ENCODE results near the gene ZC3H15.
"Not testable (repeated sequence)": the region's sequence is repeated elsewhere in the genome, so short reads cannot be mapped to it uniquely, and the experiment has no call there.

Gene ZC3H15

GRCh38 chr2:186485871-186486650 lies at the start of gene ZC3H15:
Gene ZC3H15 (plus strand): TSS chr2:186486260. CDS start chr2:186486383, 123 bp downstream.
- peak; percentile 92 for DNase-seq

DNA sequence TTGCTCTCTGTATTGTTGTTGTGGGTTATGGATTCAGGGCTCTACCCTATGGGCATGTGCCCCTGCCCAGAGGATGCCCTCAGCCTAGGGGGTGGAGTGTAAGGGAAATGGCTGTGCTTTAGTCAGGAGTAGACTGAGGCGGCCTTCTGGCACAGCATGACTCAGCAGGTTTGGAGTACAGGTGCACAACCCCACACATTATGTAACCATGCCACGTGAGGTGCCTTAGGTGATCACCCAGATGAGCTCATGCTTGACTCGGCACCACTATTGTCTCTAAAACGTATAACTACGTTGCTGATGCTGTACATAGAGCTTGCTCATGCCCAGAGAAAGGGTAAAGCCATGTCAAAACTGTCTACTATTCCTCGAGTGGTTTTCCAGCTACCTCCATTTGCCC lies 48.3 kb upstream of the ZC3H15 start:
- no peak for DNase-seq

- not testable (repeated sequence) for DNase-seq
Observed at GRCh38 chr2:186439673-186440095, 46.4 kb upstream of the ZC3H15 start.

DNA sequence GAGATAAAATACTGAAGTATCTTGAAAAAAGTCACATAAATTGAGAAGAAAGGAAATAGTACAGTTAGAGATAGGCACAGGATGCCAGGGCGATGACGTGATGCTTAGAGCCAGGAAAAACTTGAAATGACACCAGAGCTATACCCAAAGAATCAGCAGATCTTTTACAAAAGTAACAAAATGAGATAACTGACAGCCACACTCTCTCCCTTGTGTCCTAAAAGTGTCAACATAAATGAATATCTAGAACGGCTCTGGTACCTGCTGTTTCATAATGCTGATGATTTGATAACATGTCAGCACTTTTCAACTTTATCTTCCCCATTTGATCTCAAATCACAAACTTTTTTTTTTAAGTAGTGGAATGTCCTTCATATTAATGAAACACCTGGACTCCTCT lies 45.6 kb upstream of the ZC3H15 start:
- DNase-seq: no peak

- DNase-seq: no peak
Observed at GRCh38 chr2:186442885-186443284, 43.2 kb upstream of the ZC3H15 start.

- DNase-seq: no peak
Observed at GRCh38 chr2:186443851-186444250, 42.2 kb upstream of the ZC3H15 start.

DNA sequence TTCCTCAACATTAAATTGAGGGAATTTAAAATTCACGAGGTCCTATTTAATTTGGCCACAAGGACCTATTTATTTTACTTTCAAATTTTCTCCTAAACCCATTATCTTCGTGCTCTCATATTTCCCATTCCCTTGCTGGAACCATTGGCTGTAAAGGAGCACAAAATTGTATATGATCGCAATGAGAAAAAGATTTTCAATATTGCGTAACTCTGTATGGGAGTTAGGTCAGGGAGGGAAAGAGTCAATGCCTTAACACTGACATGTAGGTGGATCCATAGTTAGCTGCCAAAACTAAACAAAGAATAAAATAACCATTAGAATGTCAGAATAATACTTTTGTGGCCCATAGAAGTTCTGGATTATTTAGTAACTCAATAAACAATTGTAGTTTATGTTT lies 40.6 kb upstream of the ZC3H15 start:
- no peak for DNase-seq

DNA sequence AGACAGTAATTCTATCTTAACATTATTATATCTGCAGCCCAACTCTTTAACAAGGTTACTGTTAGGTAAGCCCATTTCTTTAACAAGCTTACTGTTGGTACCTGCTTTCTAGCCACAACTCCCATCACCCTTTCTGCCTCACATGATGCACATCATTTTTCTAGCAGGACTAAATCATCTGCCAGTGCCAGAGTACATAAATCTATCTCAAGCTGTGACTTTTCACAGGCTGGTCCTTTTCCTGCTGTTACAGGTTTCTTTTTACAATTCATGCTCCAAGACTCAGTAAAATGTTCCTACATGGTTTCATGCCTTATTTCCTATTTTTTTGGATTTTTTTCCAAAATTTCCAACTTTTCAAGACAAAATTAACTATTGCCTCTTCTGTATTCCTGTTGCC lies 30.4 kb upstream of the ZC3H15 start:
- no peak for DNase-seq

GRCh38 chr2:186456941-186457340 lies 29.1 kb upstream of the ZC3H15 start:
- no peak for DNase-seq

DNA sequence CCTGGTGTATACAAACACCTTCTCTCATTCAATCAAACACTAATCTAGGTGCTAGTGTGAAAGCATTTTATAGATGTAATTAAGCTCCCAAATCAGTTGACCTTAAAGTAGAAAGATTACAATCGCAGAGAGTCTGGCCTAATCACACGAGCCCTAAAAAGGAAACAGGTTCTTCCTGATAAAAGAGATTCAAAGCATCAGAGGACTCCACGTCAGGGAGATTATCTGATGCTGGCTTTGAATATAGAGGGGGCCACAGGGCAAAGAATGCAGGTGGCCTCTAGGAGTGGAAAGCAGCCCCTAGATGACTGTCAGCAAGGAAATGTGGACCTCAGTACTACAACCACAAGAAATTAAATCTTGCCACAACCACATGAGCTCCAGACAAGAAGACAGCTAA lies 28.2 kb upstream of the ZC3H15 start:
- no peak for DNase-seq

DNA sequence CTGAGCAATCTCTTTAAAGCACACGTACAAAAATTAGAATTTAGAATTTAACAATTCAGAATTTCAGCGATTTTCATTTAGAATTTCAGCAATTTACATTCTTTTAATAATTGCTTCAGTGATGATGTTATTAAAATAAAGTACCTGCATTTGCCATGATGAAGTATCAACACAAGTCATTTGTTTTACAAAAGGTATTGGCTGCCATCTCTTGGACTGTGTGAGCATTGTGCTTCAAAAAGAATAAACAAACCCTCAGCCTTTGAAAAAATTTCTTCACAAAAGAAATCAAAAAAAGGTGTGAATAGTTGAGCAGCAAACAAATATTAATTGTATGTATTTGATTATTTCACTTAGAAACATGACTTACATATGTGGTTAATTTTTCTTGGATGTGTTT lies 27.1 kb upstream of the ZC3H15 start:
- no peak for DNase-seq

DNA sequence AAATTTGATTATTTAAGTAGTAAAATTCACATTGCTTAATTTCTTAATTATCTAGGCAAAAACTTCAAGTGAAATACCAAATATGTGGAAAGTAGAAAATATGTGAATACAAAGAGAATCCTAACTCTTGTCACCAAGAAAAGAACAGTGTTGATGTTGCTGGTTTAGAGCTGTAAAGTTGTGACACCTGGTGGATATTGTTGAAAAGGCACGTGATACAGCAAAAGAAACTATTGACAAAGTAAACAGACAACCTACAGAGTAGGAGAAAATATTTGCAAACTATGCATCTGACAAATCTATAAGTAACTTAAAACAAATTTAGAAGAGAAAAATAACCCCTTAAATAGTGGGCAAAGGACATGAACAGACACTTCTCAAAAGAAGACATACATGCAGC lies 25.6 kb upstream of the ZC3H15 start:
- no peak for DNase-seq

DNA sequence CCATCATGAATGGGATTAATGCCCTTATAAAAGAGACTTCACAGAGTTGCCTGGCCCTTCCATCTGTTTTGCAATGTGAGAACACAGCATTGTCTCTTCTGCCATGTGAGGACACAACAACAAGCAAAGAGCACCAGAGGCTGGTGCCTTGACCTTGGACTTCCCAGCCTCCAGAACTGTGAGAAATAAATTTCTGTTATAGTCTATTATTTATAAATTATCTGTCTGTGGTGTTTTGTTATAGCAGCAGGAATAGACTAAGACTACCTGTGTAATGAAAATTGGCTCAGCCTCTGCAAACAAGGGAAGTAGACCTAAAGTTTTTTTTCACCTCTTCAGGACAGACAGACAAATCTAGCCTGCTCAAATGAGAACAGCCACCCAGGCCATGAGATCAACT lies 19.3 kb upstream of the ZC3H15 start:
- no peak for DNase-seq

DNA sequence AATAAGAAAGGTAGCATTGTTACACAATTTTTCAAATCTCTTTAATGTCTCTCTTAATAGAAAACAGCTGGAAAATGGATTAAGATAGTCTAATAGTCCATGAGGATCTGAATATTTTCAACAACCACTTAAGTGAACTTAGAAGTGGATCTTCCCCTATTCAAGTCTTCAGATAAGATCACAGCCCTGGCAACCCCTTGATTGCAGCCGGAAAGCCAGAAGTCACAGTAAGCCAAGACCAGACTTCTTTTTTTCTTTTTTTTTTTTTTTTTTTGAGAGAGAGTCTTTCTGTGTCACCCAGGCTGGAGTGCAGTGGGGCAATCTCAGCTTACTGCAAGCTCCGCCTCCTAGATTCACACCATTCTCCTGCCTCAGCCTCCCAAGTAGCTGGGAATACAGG lies 18.6 kb upstream of the ZC3H15 start:
- DNase-seq: no peak

DNA sequence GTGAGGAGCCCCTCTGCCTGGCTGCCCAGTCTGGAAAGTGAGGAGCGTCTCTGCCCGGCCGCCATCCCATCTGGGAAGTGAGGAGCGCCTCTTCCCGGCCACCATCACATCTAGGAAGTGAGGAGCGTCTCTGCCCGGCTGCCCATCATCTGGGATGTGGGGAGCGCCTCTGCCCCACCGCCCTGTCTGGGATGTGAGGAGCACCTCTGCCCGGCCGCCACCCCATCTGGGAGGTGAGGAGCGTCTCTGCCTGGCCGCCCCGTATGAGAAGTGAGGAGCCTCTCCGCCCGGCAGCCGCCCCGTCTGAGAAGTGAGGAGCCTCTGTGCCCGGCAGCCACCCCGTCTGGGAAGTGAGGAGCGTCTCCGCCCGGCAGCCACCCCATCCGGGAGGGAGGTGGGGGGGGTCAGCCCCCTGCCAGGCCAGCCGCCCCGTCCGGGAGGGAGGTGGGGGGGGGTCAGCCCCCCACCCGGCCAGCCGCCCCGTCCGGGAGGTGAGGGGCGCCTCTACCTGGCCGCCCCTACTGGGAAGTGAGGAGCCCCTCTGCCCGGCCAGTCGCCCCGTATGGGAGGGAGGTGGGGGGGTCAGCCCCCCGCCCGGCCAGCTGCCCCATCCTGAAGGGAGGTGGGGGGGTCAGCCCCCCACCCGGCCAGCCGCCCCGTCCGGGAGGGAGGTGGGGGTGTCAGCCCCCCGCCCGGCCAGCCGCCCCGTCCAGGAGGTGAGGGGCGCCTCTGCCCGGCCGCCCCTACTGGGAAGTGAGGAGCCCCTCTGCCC lies 13.2 kb upstream of the ZC3H15 start:
- not testable (repeated sequence) for DNase-seq

GRCh38 chr2:186474239-186474638 lies 11.8 kb upstream of the ZC3H15 start:
- not testable (repeated sequence) for DNase-seq

GRCh38 chr2:186477790-186478189 lies 8.3 kb upstream of the ZC3H15 start:
- no peak for DNase-seq

DNA sequence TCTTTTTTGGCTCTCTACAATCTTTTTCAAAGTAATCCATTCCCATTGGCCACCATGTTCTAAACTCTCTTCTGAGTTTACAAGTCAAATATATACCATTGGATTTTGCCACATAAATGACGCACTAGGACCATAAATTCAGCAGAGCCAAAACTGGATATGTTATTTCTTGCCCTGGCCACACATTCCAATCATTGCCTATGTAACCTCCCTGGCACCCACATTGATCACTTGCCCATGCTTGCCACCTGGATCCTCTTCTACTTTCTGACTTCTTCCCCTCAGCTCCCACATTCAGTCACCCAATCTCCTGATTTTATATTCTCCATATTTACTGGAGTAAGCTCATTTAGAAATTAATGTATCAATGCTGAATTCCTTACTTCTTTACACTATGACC lies 5.1 kb upstream of the ZC3H15 start:
- no peak for DNase-seq

DNA sequence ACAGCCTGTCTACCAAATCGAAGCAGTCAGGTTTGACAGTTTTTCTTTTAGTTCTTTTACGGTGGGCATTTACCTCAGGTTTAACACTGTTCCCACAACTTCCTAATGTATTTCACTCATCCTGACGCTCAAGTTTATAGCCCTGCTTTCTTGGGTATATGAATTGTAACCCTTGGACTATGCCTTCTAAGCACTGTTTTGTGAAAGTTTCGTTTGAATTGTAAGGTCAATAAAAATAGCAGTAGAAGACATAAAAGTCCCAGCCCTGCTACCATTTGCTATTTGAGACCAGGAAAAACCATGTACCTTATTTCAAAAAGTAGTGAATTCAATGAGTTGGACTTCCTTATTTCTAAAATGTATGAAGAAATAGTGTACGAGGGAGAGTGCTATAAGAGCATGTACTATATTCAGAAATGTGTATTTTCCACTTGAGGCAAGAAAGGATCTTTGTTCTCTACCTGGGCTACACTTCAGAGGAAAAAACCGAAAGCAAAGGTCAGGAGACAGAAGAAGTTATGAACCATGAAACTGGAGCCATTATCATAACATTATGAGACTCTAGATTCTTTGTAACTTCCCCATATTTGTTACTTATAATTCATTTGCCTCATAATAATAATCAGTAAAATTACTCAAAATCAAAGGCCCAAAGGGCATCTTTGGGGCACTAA lies 1.9 kb upstream of the ZC3H15 start:
- DNase-seq: no peak

DNA sequence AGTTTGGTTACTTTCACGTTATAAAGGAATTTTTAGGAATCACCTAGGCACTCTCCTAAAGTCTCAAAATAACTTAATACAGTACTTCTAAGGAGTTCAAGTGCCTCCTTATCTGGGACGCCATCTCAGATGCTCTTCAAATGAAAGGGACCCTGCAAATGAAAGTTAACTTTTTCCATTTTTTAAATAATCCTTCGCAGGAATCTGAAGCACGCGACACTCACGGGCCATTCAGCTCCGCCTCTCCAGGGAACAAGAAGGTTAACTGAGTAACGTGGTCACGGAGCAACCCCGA lies 537 bp upstream of the ZC3H15 start:
- DNase-seq: no peak

DNA sequence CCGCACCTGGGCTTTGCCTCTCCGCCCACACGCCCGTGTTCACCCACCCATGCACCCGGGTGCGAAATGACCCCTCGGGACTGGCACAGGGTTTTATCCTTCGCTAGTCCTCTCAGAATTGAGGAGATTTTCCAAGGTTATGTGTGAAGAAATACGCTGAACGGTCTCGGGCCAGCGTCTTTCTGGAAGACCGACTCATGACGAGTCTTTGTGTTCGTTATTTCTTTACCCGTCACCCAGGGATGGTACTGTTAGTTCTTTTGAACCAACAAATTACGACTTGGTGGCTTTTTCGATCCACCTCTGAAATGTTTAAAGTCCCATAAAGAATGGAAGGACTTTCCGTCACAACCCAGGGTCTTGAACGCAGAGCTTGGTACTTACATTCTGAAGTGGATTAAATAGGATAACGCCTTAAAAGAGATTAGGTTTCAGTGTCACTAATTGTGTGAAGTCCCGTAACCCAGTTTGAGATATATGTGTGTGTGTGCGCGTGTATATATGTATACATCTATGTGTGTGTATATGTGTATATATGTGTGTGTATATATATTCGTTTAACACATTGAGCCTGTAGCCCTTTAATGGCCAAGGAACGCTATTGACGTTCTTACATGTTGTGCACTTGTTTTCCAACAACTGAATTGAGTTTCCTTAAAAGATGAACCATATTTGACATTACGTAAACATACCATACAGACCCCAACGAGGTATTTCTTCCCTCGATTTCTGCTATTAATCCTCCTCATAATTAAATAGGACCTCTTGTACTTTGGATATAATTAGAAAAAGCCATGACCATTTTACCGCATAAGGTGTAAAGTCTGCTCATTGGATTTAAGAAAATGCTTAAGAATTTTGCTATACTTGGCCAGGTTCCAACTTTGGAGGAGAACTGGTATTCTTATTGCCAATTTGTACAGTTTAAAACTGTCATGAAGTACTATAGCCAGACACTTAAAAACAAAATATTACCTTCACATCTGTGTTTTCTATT lies 889 bp downstream of the ZC3H15 start:
- DNase-seq: no peak

DNA sequence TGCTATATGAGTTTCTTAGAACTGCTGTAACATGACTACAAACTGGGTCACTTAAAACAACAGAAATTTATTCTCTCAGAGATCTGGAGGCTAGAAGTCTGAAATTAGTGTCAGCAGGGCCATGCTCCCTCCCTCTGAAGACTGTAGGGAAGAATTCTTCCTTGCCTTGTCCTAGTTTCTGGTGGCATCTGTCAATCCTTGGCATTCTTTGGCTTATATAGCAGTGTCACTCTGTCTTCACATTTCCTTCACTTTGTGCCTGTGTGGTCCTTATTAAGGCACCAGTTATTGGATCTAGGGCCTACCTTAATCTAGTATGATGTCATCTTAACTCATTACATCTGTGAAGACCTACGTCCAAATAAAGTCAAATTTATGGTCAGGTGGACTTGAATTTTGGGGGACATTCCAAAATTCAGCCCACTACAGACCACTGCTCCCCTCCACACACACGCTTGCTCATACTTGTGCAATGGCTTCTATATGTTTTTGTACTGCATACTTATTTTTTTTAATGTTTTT lies 7.6 kb downstream of the ZC3H15 start:
- DNase-seq: no peak

DNA sequence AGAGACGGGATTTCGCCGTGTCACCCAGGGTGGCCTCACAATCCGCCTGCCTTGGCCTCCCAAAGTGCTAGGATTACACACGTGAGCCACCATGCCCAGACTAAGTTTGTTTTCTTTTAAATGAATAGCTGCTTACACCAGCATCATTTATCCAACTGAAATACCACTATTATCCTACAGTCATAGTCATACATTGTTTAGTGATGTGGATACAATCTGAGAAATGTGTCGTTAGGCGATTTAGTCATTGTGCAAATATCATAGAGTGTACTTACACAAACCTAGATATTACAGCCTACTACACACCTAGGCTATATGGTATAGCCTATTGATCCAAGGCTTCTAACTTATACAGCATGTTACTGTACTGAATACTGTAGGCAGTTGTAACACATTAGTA lies 10.3 kb downstream of the ZC3H15 start:
- DNase-seq: no peak

Measured in NCI-H1048 (cell line).